Right lobe of liver (tissue), 6 donors: ENCODE results near the gene SPATA46. TPM values are rescaled to one million over a fixed set of nuclear protein-coding genes. Genes with fewer than 3 reads are reported as not detected.

Experiments used
- ATAC-seq, 4 donors: fragments of 200-7000 bp; cut with Tn5 transposase; one replicate each; pipeline ENCODE4 v1.9.1; 2020; ENCODE audit warnings: mild to moderate bottlenecking in 4 of 4, moderate library complexity in 4 of 4
- DNase-seq, 3 donors: peaks; one replicate each; pipeline ENCODE4 v3.0.0-alpha.2; 2020
- H3K27ac ChIP-seq, 3 donors: fragments of 200-600 bp; one replicate each; pipeline ENCODE4 v1.8.0; 2022
- H3K27me3 ChIP-seq, 2 donors: fragments of 200-600 bp; one replicate each; pipeline ENCODE4 v1.8.0; 2022
- H3K36me3 ChIP-seq, 4 donors: fragments of 200-600 bp; sonication (generic) in 1 of 4; one replicate each; pipeline versions ENCODE4 v1.5.1 to v1.8.0; 2017 to 2022; ENCODE audit warnings: control low read depth in 1 of 4
- H3K4me1 ChIP-seq, 4 donors: fragments of 200-600 bp; sonication (generic) in 1 of 4; one replicate each; pipeline versions ENCODE4 v1.5.1 to v1.8.0; 2017 to 2022; ENCODE audit warnings: control low read depth in 1 of 4
- H3K4me3 ChIP-seq, 3 donors: fragments of 200-600 bp; one replicate each; pipeline ENCODE4 v1.8.0; 2022
- H3K9me3 ChIP-seq, 4 donors: fragments of 200-600 bp; sonication (generic) in 1 of 4; one replicate each; pipeline versions ENCODE4 v1.5.1 to v1.8.0; 2017 to 2022; ENCODE audit warnings: control low read depth in 1 of 4
- POLR2A ChIP-seq: fragments of 450-650 bp; IDR thresholded peaks from one replicate; pipeline ENCODE4 v1.6.1; 2017; ENCODE audit warnings: antibody characterized with exemption, mild to moderate bottlenecking
- WGBS: methylation state at CpG from one replicate; pipeline ENCODE4 v1.1.6; 2018; ENCODE audit warnings: low coverage, low lambda C conversion rate; ENCODE audit not compliant: insufficient coverage; ENCODE audit errors: missing lambda C conversion rate; 5-methylcytosine and 5-hydroxymethylcytosine counted together
- intact Hi-C, 2 donors: fragments of 100-400 bp; cut with DNase I; formaldehyde crosslinking; loops; one replicate each; pipeline versions ENCODE4 v1.11.2 to v1.14.1; 2022
- total RNA-seq, 6 experiments: library from RNA; depleted of rRNA in 2 of 6; stranded (reverse); fragments of >200 nt in 2 of 6; fragmentation: NEBNext Ultra II Directional in 3 of 6; extraction: Animal tissue kit (Norgen Biotek cat#: 25700) in 3 of 6; gene quantifications; one replicate each; pipeline versions ENCODE4 v1.1.0 to v1.2.4, GENCODE V29; 2016 to 2023
- TF ChIP-seq, protein P1 (sequence below), 4 donors: fragments of 200-600 bp in 3 of 4; fragments of 450-650 bp in 1 of 4; IDR thresholded peaks; one replicate each; pipeline versions ENCODE4 v1.5.1 to v1.8.0; 2016 to 2022; ENCODE audit warnings: antibody characterized with exemption in 4 of 4, mild to moderate bottlenecking in 2 of 4
- donor health status: DM: no; HTN: yes; CAD: no.
- donor health status: DM: no; HTN: no; CAD: no.
- donor health status: DM: no; HTN: no; CAD: no.
- donor health status: DM: no; HTN: yes; CAD: no.
- donor health status: DM: no; HTN: yes; CAD: no.

The SPATA46 gene
- total RNA-seq, 6 experiments from 2014 or later = not detected

DNA sequence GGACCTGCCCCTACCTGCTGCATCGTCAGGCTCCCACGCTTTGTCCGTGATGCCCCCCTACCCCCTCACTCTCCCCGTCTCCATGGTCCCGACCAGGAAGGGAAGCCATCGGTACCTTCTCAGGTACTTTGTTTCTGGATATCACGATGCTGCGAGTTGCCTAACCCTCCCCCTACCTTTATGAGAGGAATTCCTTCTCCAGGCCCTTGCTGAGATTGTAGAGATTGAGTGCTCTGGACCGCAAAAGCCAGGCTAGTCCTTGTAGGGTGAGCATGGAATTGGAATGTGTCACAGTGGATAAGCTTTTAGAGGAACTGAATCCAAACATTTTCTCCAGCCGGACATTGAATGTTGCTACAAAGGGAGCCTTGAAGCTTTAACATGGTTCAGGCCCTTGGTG is 8.9 kb downstream of the SPATA46 start:
- Histone ChIP-seq H3K4me1 (peaks cover 0 to 70% (median 35%) of the 10 kb centered on the region in 4 donors), H3K27ac (peak overlapping the region in 2 of 3 donors; percentile 93 to 94)
- intact Hi-C loops = no loop called here

DNA sequence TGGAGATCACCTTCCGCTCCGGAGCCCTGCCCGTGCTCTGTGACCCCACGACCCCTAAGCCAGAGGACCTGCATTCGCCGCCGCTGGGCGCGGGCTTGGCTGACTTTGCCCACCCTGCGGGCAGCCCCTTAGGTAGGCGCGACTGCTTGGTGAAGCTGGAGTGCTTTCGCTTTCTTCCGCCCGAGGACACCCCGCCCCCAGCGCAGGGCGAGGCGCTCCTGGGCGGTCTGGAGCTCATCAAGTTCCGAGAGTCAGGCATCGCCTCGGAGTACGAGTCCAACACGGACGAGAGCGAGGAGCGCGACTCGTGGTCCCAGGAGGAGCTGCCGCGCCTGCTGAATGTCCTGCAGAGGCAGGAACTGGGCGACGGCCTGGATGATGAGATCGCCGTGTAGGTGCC is 9.6 kb downstream of the SPATA46 start:
- H3K9me3 ChIP-seq = no peaks in the 10 kb centered on the region
- WGBS = 73% methylated on average over 3 of the region's 36 CpGs
- DNase-seq = no peak
- intact Hi-C loops = no loop called here
- no peak overlapping the region for H3K4me3 ChIP-seq
- peaks cover 0 to 66% (median 32%) of the 10 kb centered on the region in 4 donors for H3K4me1 ChIP-seq
- no peaks in the 10 kb centered on the region for H3K27me3 ChIP-seq
- H3K27ac ChIP-seq = peak overlapping the region in 2 of 3 donors; percentile 93 to 94
- TF ChIP-seq POLR2A = no peak
- TF ChIP-seq, protein P1, sequence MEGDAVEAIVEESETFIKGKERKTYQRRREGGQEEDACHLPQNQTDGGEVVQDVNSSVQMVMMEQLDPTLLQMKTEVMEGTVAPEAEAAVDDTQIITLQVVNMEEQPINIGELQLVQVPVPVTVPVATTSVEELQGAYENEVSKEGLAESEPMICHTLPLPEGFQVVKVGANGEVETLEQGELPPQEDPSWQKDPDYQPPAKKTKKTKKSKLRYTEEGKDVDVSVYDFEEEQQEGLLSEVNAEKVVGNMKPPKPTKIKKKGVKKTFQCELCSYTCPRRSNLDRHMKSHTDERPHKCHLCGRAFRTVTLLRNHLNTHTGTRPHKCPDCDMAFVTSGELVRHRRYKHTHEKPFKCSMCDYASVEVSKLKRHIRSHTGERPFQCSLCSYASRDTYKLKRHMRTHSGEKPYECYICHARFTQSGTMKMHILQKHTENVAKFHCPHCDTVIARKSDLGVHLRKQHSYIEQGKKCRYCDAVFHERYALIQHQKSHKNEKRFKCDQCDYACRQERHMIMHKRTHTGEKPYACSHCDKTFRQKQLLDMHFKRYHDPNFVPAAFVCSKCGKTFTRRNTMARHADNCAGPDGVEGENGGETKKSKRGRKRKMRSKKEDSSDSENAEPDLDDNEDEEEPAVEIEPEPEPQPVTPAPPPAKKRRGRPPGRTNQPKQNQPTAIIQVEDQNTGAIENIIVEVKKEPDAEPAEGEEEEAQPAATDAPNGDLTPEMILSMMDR (IDR thresholded peaks at IDR 0.05) = no peak
- H3K36me3 ChIP-seq = peaks cover 0 to 8% (median 2%) of the 10 kb centered on the region in 4 donors
- no peak for ATAC-seq

More for the DNA sequence above, 8.9 kb downstream of the SPATA46 start:
- H3K4me3 ChIP-seq = no peak overlapping the region
- H3K27me3 ChIP-seq = no peaks in the 10 kb centered on the region
- DNase-seq (peak in 1 of 3 donors; percentile 36), ATAC-seq (no peak)
- H3K36me3 ChIP-seq = peaks cover 0 to 8% (median 2%) of the 10 kb centered on the region in 4 donors
- 88% methylated on average over 4 of the region's 10 CpGs for WGBS
- H3K9me3 ChIP-seq = no peaks in the 10 kb centered on the region
- no peak for TF ChIP-seq POLR2A
- TF ChIP-seq, protein P1 (IDR thresholded peaks at IDR 0.05) = no peak

- no peak overlapping the region for H3K4me3 ChIP-seq
- DNase-seq (no peak), ATAC-seq (no peak)
- peaks cover 0 to 8% (median 2%) of the 10 kb centered on the region in 4 donors for H3K36me3 ChIP-seq
- WGBS = 73% methylated on average over 8 of the region's 9 CpGs
- peaks cover 0 to 66% (median 32%) of the 10 kb centered on the region in 4 donors for H3K4me1 ChIP-seq
- no peaks in the 10 kb centered on the region for H3K9me3 ChIP-seq
- TF ChIP-seq POLR2A = no peak
- TF ChIP-seq, protein P1 (IDR thresholded peaks at IDR 0.05) = no peak
- H3K27me3 ChIP-seq = no peaks in the 10 kb centered on the region
- intact Hi-C loops = no loop called here
- H3K27ac ChIP-seq = peak overlapping the region in 2 of 3 donors; percentile 93 to 94
Observed at GRCh38 chr1:162366671-162367070, 10.0 kb downstream of the SPATA46 start.

DNA sequence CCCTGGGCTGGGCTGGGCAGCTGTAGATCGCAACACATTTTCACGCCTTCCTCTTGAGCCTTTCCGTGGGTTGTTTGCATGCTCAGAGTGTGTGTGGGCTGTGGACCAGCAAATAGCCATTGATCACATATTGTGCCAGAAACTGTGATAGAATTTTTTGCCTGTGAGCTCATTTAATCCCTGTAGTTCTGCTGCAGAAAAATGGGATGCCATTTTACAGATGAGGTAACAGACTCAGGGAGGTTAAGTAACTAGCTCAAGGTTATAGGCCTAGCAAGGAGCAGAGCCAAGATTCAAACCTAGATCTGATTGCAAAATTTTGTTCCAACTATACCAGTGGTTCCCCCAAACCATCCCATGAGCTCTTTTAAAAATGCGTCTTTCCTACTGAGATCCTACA is 10.5 kb downstream of the SPATA46 start:
- Histone ChIP-seq H3K4me3 (no peak overlapping the region), H3K9me3 (no peaks in the 10 kb centered on the region), H3K4me1 (peaks cover 0 to 66% (median 32%) of the 10 kb centered on the region in 4 donors), H3K27ac (peak overlapping the region; percentile 54 to 94 (median 93)), H3K36me3 (peaks cover 0 to 8% (median 2%) of the 10 kb centered on the region in 4 donors), H3K27me3 (no peaks in the 10 kb centered on the region)
- intact Hi-C loops = no loop called here
- peak; percentile 44 to 57 (median 50) for ATAC-seq
- TF ChIP-seq, protein P1 (IDR thresholded peaks at IDR 0.05) = no peak
- no peak for TF ChIP-seq POLR2A
- DNase-seq = peak in 1 of 3 donors; percentile 45
- WGBS = 34% methylated on average over 4 of the region's 4 CpGs
